Activated effector memory CD4-positive, alpha-beta T cell treated with Interleukin-2 at 50 U/mL for 16 hours (primary cell): ENCODE data around the gene SHANK2.

Source experiments
- DNase-seq: peaks from one replicate; pipeline ENCODE4 v3.0.0-alpha.2; 2020

Gene SHANK2

DNA sequence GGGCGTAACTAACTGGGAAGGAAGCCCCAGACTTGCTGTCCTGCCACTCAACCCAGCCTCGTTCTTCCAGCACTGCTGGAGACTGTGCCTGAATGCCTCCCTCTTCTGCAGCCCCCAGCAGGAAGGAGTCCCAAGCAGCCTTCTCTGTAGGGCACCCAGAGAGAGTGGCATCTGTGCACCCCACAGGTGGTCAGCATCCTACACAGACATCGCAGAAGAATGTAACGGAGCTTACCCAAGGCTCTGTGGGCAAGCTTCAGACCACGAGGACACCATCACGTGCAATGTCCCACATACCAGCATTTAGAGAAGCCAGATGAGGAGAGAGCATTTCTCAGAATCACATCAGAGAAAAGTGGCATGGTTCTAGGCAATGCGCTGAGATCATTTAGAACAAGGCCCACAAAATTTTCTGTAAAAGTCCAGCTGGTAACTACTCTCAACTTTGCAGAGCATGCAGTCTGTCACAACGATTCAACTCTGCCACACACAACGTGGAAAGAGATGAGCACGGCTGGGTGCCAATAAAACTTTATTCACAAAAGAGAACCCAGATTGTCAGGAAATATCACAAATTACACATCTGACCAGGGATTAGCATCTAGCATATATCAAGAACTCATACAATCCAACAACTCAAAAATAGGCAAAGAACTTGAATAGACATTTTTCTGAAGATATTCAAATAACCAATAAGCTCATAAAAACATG is 33.4 kb downstream of the SHANK2 start:
- DNase-seq, result no peak

DNA sequence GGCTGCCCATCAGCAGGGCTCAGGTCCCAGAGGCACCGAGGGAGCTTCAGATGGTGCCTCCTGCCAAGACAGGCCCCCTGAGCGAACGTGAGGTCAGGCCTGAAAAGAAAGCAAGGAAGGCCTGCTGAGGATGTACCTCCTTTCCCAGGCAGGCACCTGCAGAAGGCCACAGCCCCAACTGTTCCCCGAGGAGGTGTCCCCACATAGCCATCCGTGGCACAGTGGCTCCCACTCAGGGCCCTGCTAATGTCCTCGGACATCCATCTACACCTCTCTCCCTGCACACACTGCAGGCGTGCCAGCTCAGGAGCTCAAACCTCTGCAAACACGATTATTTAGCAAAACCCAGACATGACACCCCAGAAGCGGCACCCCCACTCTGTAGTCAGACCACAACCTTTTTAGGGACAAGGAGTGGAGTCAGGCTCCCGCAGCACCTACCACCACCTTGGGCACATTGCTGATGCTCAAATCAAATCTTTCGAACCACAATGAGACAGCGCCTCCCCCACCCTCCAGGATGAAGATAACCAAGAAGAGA is 36.9 kb downstream of the SHANK2 start:
- no peak for DNase-seq

DNA sequence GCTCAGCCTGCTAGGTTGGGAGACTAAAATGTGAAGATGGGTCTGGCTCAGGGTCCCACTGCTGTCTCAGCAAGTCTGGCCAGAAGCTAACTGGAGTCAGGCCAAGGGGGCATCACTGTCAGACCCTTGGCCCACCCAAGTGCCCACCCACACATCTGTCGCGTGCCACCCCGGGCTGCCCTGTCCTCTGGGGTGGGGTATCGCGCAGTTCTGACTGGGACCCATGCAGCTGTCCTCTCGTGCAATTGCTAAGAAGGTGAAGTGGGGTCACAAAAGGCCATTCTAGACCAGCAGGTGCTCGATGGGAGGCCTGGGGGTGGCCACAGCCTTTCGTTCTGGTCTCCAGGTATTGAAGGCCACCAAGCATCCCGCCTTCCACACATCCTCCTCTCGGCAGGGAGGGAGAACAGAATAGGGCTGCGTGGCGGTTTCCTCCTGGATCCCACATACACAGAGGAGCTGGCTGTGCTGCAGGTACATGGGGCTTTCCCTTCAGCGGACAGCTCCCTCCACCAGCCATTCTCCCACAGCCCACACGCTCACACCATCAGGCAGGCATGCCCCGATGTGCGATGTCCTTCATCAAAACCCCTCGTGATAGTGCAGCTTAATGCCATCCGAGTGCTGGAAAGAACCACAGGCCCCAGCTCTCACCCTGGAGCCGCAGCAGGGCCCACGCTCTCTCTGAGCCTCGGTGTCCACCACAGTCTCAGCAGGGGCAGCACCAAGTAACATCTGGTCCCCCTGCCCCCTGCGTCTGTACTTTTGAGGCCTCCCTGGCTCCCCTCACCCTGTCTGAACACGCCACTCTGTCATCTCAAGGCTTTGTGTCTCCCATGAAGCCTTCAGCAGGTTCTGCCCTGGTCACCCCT is 37.6 kb downstream of the SHANK2 start:
- no peak for DNase-seq

DNA sequence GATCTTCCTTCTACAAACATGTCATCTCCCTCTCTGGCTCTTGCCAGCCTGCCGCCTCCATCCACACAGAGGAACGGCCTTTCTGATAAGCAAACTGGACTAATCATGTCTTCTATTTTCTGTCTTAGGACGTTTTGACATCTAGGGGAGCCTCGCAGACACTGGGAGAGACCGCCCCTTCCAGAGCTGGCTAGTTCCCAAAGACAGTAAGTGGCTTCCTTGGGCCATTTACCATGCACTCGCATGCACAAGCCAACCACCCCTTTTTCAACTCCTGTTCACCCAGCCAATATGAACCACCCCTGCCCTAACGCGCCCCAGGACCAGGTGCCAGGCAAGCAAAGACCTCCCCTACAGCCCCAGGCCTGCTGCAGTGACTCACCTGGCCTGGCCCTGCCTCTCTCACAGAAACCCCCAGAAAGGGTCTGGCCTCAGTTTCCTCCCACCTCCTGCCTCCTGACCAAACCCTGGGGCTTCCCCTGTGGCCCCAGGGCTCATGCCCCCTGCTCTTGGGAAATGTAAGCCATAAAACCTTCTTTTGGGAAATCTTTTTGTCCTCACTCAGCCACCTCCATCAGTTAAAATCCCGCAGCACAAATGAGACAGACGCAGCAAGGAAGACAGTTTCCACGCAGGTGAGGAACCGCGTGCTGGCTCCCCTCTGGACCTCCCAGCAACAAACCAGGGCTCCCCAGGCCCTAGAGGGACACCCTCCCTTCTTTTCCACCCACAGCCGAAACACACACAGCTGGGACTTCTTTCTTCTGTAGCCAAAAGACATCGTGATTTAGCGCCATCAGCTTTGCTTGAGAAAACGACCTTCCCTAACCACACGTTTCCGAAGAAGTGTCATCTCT is 38.5 kb downstream of the SHANK2 start:
- DNase-seq, result no peak

DNA sequence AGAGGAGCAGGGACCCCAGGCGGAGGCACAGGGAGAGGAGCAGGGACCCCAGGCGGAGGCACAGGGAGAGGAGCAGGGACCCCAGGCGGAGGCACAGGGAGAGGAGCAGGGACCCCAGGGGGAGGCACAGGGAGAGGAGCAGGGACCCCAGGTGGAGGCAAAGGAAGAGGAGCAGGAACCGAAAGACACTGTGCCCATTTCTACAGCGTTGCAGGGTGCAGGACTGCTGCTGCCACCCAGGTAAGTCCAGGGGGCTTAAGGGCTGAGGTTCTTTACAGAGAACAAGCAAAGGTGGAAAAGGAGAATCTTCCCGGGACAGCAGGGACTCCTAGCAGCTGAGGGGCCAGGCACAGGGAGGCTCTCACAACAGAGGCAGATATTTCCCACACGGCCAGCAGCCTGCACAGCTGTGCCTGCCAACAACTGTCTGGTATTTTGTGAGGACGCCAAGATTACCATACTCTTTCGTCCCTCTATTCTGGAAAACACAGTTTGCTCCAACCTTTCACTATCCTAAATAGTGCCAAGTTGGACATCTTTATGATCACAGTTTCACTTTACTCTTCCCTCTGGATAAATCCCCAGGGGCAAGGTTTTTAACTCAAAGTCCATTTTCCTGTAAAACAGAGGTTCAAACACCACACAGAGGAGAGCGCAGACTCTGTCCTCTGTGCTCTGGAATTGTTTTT is 39.4 kb downstream of the SHANK2 start:
- DNase-seq, result no peak

DNA sequence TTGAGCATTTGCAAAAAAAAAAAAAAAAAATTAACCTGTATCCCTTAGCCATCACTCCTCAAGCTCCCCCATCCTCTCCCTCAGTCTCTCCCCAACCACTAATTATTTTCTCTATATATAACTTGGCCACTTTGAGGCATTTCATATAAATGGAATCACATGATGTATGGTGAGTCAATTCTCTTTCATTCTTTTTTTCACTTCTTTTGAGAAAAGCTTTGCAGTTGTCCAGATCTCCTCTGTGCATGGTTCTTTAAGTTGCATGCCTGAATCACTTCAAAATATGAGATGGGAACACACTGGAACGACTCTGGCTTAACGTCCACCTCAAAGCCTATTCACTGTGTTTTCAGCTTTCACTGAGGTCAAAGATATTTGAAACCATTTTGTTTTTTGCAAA is 40.7 kb downstream of the SHANK2 start:
- DNase-seq, result no peak

DNA sequence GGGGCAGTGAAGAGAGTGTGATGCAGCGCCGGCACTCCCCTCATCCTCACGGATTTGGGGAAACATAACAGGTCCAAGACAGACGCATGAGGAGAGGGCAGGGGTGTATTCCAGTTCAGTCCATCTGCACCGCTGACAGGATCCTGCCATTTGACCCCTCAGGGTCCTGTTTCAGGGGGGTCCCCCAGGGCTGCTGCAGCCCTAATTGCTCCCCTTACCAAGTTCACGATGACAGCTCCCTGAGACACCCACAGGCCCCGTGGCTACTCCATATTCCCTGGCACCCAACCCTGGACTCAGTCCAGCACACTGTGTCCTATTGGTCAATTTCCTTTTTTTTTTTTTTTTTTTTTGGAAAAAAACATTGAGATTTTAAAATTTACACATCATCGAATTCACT is 41.5 kb downstream of the SHANK2 start:
- no peak for DNase-seq

DNA sequence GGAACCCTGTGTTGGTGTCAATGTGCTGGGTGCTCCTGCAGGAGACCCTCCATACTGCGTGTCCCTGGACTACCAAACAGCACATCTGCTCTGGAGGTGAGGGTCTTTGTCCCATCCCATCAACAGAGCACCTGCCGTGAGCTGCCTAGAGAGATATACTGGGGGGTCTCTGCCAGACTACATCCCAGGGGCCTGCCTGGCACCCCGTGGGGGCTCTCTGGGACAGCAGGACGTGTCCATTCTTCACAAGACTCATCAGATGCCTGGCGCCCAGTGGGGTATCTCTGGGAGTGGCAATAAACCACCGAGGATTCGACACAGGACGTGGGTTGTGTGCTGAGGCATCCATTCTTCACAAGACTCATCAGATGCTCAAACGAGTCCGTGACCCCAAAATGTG is 42.7 kb downstream of the SHANK2 start:
- no peak for DNase-seq

DNA sequence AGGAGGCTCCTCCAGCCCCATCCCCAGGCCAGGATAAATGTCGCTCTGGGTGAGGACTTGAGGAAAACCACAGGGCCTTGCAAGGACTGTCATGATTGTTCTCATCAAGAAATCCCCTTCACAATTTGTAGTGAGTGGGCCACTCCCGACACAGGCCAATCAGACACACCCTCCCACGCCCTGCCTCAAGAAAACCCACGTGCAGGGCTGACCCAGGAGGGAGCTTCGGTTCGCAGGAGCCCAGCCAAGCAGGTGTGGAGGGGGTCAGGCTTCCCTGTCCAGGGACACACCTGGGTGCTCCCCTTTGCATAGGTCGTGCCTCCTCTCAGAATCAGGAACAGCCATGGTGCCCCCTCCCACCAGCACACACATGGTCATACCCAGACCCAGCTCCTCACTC is 43.2 kb downstream of the SHANK2 start:
- no peak for DNase-seq

DNA sequence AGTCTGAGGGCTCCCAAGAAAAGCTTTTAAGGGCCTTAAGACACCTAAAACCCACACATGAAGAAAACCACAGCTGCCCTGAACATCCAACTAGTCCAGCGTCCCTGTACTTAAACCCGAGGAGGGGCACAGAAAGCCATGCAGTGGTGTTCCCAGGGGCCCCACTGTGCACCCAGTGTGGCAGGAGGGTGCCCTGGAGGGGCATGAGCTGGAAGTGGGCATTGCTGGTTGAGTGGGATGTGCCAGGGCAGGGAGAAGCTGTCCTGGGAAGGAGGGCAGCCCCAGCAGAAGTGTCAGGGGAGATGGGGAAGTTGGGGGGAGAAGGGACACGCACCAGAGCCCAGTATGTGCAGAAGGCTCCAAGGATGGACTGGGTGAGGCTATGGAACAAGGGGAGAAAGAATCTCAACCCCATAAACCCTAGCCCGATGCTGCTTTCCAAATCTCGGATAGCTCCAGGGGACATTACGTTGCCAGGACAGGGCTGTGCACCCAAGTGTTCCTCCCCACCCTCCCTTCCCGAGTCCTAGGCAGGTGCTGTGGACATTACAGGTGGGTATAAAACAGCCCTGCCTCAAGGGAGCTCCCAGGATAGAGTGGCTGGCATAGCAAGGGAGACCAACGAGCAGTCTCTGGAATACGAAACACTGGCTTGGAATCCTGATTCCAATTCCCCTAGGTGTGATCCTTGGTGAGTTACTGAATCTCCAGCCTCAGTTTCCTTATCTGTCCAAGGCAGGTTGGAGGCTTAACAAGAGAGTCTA is 44.2 kb downstream of the SHANK2 start:
- no peak for DNase-seq

DNA sequence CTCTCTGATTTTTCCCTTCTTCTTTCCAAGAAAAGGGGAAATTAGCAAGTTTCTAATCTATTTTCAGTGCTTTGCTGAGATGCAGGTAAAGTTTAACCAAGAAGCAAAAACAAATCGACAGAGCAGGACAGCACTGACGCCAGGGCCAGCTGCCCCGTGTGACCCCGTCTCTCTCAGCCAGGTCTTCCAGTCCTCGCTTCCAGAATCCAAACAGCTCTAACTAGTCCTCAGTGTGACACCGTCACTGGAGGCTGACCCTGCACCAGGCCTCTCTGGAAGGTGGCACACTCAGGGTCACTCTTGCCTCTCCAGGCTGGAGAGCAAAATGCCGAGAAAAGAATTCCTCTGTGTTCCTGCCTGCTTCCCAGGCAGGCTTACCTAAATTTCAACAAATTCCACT is 44.8 kb downstream of the SHANK2 start:
- no peak for DNase-seq

DNA sequence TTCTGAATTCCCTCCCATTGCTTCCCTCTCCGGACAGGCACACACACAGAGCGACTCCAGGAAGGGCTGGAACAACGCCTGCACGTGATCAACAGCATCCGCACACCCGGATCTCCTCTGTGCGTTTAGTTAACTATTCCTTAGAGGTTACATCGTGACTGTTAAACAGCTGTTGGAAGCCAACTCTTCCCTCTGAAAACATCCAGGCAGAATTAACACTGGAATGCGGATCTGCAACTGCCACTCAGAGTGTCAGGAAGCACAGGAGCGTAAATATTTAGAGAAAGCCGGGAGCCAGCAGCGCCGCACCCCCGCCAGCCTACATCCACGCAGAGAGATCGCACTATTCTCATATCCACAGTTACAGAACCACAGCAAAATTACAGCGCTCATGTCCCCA is 46.2 kb downstream of the SHANK2 start:
- DNase-seq, result no peak

DNA sequence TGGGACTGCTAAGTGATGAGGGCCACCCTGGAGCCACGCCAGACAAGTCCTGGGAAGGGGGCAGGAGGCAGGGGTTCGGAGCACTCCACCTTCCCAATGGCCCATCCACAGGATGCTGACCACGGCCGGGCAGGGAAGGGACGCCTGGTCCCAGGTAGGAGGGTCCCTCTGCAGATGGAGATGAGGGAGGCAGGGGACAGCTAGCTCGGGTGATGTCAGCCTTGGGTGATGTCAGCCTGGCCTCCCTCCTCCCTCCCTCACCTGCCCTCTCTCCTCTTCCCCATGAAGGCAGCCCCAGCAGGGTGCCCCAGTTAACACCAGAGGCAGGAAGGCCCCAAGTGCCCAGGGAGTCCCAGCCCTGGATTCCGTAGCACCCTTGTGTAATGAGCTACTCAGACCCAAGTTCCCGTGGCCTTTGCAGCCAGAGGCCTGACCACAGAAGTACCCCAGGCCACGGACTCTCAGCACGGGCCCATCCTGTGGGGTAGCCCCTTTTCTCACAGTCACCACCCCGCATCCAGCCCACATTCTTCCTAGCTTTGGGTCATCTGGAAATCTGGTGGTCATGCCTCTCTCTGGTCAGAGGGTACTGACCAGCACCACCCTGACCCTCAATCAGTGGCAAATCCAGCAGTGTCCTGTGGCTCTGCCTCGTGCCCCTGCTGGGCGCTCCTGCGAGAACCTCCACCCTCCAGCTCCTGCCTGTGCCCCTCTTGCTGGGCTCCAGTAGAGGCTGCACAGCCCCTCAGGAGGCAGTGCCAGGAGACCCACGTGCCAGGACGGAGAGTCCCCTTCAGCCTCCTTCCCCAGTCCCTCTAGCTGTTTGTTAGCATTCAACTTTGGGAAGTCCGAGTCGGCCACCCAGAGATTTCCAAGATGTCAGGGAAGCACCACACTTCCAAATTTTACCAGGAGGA is 47.4 kb downstream of the SHANK2 start:
- no peak for DNase-seq

DNA sequence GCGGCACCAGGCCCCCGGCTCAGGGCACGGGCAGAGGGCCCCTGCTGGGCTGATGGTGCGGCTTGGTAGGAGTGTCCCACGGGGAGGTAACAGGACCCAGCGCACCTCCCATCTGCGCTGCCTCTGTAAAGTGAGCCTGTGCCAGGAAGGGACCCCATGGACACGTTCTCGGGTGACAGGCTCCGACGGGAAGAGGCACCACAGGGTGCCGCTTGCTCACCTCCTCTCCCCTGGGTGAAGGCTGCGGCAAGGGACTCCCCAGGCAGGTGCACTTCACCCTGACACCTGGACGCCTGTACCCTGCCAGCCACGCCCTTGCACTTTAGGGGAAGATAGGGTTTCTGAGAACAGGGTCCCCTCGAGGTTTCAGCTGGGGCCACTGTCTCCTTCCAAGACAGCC is 48.1 kb downstream of the SHANK2 start:
- no peak for DNase-seq

DNA sequence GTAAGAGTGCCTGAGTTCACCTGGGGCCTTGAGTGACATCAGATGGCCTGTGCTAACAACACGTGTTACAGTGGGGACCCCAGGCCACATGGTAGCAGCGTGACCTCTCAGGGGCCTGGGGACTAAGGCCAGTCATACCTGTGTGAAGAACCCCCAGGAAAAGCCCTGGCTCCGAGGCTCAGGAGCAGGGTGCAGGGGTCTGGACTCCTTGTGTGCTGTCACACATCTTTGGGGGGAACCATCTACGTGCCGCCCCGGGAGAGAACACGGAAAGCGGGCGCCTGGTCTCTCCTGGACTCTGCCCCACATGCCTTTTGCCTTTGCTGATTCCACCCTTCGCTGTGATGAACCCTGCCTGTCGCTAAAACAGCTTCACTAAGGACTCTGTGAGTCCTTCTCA is 48.7 kb downstream of the SHANK2 start:
- no peak for DNase-seq

DNA sequence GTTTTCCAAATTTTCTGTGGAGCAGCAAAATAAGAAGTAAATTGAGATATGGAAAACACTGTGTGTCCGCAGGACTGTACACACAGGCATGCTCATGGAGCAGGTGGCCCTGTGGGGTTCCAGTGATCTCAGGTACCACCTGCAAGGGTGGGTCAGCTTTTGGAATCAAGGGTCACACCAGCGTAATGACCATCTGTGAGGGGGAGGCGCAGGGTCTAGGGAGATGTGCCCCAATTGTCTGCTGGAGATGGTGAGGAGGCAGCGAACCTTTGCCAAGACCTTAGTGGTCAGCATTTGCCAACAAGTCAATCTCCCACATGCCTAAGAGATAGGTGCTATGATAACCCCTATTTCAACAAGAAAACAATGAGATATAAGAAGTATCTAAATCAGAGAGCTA is 49.4 kb downstream of the SHANK2 start:
- DNase-seq, result no peak

DNA sequence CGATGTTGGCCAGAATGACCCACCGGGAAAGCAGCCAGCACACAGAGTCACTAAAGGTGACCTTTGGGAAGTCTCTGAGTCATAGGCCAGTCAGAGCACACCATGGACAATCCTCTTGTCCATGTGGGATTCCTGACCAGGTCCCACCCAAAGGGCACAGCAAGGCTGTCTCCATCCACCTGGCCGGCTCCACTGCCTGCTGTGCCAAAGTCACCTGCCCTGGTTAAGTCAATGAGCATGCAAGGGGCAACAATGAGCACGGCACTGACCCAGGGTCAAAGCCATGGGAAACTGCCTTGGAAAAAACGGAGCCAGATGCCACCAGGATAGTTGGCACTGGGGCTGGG is 49.8 kb downstream of the SHANK2 start:
- DNase-seq, result no peak
